BE2C (cell line): ENCODE results near the gene KAT5.
"Not testable (repeated sequence)": the region's sequence is repeated elsewhere in the genome, so short reads cannot be mapped to it uniquely, and the experiment has no call there.

Experiments
- DNase-seq: peaks from one replicate; pipeline ENCODE4 v3.0.0-alpha.2; 2020
- H3K27me3 ChIP-seq: fragments of 250-450 bp; sonication (Bioruptor Pico); 2 replicates; pipeline ENCODE4 v1.5.1; 2020; ENCODE audit warnings: mild to moderate bottlenecking
- H3K36me3 ChIP-seq: fragments of 250-450 bp; sonication (Bioruptor Pico); 2 replicates; pipeline ENCODE4 v1.5.1; 2020; ENCODE audit warnings: mild to moderate bottlenecking
- H3K4me1 ChIP-seq: fragments of 250-450 bp; sonication (Bioruptor Pico); 2 replicates; pipeline ENCODE4 v1.5.1; 2020
- H3K4me3 ChIP-seq: 2 replicates; pipeline ENCODE4 v1.5.1; 2011; ENCODE audit warnings: low read depth, low read length
- H3K9me3 ChIP-seq: fragments of 250-450 bp; sonication (Bioruptor Pico); 2 replicates; pipeline ENCODE4 v1.5.1; 2020
- CTCF ChIP-seq: IDR thresholded peaks from 2 replicates; pipeline ENCODE4 v1.5.1; 2012; ENCODE audit warnings: mild to moderate bottlenecking, low read depth, low read length

The KAT5 gene

GRCh38 chr11:65720211-65720934, 8.3 kb downstream of the KAT5 start, which contains the start of gene RNASEH2C:
Gene RNASEH2C (minus strand): TSS chr11:65720798. CDS start chr11:65720758, 40 bp downstream.
- Histone ChIP-seq H3K27me3 (peaks cover 7% of the 10 kb centered on the region), H3K4me1 (peaks cover 4% of the 10 kb centered on the region; the same call in 1 of the 2 replicates), H3K4me3 (peak within 1 kb of the TSS; percentile 75), H3K36me3 (peaks cover 44% of the 10 kb centered on the region), H3K9me3 (no peaks in the 10 kb centered on the region)
- no peak for TF ChIP-seq CTCF
- peak; percentile 89 for DNase-seq

- Histone ChIP-seq H3K36me3 (peaks cover 29% of the 10 kb centered on the region), H3K27me3 (peaks cover 26% of the 10 kb centered on the region), H3K4me1 (peaks cover 4% of the 10 kb centered on the region; the same call in 1 of the 2 replicates), H3K9me3 (no peaks in the 10 kb centered on the region), H3K4me3 (no peak overlapping the region)
- no peak for TF ChIP-seq CTCF
- no peak for DNase-seq
Measured at GRCh38 chr11:65722261-65722660, 10.2 kb downstream of the KAT5 start.

GRCh38 chr11:65726660-65727059, 14.6 kb downstream of the KAT5 start:
- Histone ChIP-seq H3K36me3 (no peaks in the 10 kb centered on the region), H3K9me3 (no peaks in the 10 kb centered on the region)

DNA sequence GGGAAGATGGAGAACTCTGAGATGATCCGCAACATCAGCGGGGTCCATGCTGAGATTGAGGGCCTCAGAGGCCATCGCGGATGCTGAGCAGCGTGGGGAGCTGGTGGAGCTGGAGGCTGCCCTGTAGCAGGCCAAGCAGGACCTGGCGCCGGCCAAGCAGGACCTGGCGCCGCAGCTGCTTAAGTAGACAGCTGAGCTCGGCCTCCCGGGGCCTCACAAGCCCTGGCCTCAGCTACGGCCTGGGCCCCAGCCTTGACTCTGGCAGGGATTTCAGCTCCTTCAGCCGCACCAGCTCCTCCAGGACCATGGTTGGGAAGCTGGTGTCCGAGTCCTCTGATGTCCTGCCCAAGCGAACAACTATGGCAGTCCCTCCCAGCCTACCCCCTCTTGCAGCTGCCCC, 15.8 kb downstream of the KAT5 start:
- no peak for TF ChIP-seq CTCF
- DNase-seq: no peak
- no peaks in the 10 kb centered on the region for H3K4me1 ChIP-seq
- H3K9me3 ChIP-seq: no peaks in the 10 kb centered on the region
- peaks cover 66% of the 10 kb centered on the region for H3K27me3 ChIP-seq
- no peaks in the 10 kb centered on the region for H3K36me3 ChIP-seq
- no peak overlapping the region for H3K4me3 ChIP-seq

More at GRCh38 chr11:65726660-65727059, 14.6 kb downstream of the KAT5 start:
- peak; percentile 24; the same call in 1 of the 2 replicates for TF ChIP-seq CTCF
- H3K27me3 ChIP-seq: peaks cover 57% of the 10 kb centered on the region
- no peak overlapping the region for H3K4me3 ChIP-seq
- DNase-seq: no peak
- no peaks in the 10 kb centered on the region for H3K4me1 ChIP-seq

GRCh38 chr11:65730461-65730860, 18.4 kb downstream of the KAT5 start:
- peaks cover 69% of the 10 kb centered on the region for H3K27me3 ChIP-seq
- no peak overlapping the region for H3K4me3 ChIP-seq
- H3K4me1 ChIP-seq: no peaks in the 10 kb centered on the region
- no peak for DNase-seq
- no peak for TF ChIP-seq CTCF
- H3K9me3 ChIP-seq: no peaks in the 10 kb centered on the region
- no peaks in the 10 kb centered on the region for H3K36me3 ChIP-seq

DNA sequence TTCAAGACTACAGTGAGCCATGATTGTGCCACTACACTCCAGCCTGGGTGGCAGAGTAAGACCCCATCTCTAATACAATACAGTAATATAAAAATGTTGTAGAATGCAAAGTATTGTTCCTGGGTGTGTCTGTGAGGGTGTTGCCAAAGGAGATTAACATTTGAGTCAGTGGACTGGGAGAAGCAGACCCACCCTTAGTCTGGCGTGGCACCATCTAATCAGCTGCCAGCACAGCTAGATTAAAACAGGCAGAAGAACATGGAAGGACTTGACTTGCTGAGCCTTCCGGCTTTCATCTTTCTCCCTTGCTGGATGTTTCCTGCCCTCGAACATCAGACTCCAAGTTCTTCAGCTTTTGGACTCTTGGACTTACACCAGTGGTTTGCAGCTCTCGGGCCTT, 23.1 kb downstream of the KAT5 start:
- not testable (repeated sequence) for DNase-seq, H3K4me1 ChIP-seq, H3K4me3 ChIP-seq, H3K36me3 ChIP-seq, H3K9me3 ChIP-seq
- peaks cover 39% of the 10 kb centered on the region for H3K27me3 ChIP-seq
